HG03521 (cell line): ENCODE measurements around the gene KASH5.

Experiments
- ATAC-seq: cut with Tn5 transposase; IDR thresholded peaks from one replicate; pipeline ENCODE4 v1.9.1; 2021; ENCODE audit warnings: mild to moderate bottlenecking, moderate library complexity; ENCODE audit not compliant: unreplicated experiment

Gene KASH5

GRCh38 chr19:49393881-49394280, 5.8 kb downstream of the KASH5 start:
- ATAC-seq = no peak

- ATAC-seq = no peak
These were observed 7.7 kb downstream of the KASH5 start for GRCh38 chr19:49395581-49396407.

- no peak for ATAC-seq
These were observed 8.9 kb downstream of the KASH5 start for GRCh38 chr19:49396738-49397505.

- ATAC-seq = no peak
These were observed 10.1 kb downstream of the KASH5 start for GRCh38 chr19:49398001-49398615.

GRCh38 chr19:49398931-49399330, 10.9 kb downstream of the KASH5 start:
- no peak for ATAC-seq

GRCh38 chr19:49400029-49400428, 12.0 kb downstream of the KASH5 start:
- ATAC-seq = no peak

GRCh38 chr19:49403404-49404187, 15.5 kb downstream of the KASH5 start:
- no peak for ATAC-seq

- ATAC-seq = no peak
These were observed 19.0 kb downstream of the KASH5 start for GRCh38 chr19:49407079-49407478.

GRCh38 chr19:49407482-49408015, 19.5 kb downstream of the KASH5 start:
- no peak for ATAC-seq

- ATAC-seq = no peak
These were observed 20.9 kb downstream of the KASH5 start for GRCh38 chr19:49408816-49409440.

- ATAC-seq = no peak
These were observed 21.5 kb downstream of the KASH5 start for GRCh38 chr19:49409441-49410029.

- no peak for ATAC-seq
These were observed 23.8 kb downstream of the KASH5 start for GRCh38 chr19:49411681-49412326.

GRCh38 chr19:49413348-49413747, 25.3 kb downstream of the KASH5 start:
- no peak for ATAC-seq

GRCh38 chr19:49414256-49414655, 26.2 kb downstream of the KASH5 start:
- ATAC-seq = no peak

GRCh38 chr19:49415102-49415809, 27.2 kb downstream of the KASH5 start:
- ATAC-seq = no peak

GRCh38 chr19:49415810-49416200, 27.8 kb downstream of the KASH5 start:
- no peak for ATAC-seq

GRCh38 chr19:49417088-49417487, 29.0 kb downstream of the KASH5 start:
- ATAC-seq = no peak

- ATAC-seq = no peak
These were observed 30.5 kb downstream of the KASH5 start for GRCh38 chr19:49418511-49418910.

- no peak for ATAC-seq
These were observed 31.1 kb downstream of the KASH5 start for GRCh38 chr19:49419173-49419572.
